ACC112 (cell line): Measurements from ENCODE around the gene RNASEH2A.
"Not testable (repeated sequence)": the region's sequence is repeated elsewhere in the genome, so short reads cannot be mapped to it uniquely, and the experiment has no call there.

Experiments
- H2AFZ ChIP-seq: fragments of 200-600 bp; sonication (generic); one replicate; pipeline ENCODE4 v1.6.0; 2017; ENCODE audit warnings: antibody characterized with exemption, low read length; ENCODE audit not compliant: unreplicated experiment
- H3K27ac ChIP-seq: fragments of 200-600 bp; sonication (generic); 2 replicates; pipeline ENCODE4 v1.5.1; 2014; ENCODE audit warnings: low read depth, mild to moderate bottlenecking, antibody characterized with exemption, low read length, moderate library complexity
- H3K27me3 ChIP-seq: fragments of 200-600 bp; sonication (generic); 2 replicates; pipeline ENCODE4 v1.6.1; 2014; ENCODE audit warnings: mild to moderate bottlenecking, antibody characterized with exemption, low read length, moderate library complexity, mixed read lengths; ENCODE audit not compliant: insufficient read depth
- H3K36me3 ChIP-seq: fragments of 200-600 bp; sonication (generic); 2 replicates; pipeline ENCODE4 v1.6.1; 2016; ENCODE audit warnings: mild to moderate bottlenecking, antibody characterized with exemption, low read length, moderate library complexity, mixed read lengths; ENCODE audit not compliant: insufficient read depth
- H3K4me1 ChIP-seq: fragments of 200-600 bp; sonication (generic); one replicate; pipeline ENCODE4 v1.6.1; 2016; ENCODE audit warnings: low read length, mixed read lengths; ENCODE audit not compliant: insufficient read depth, unreplicated experiment, control insufficient read depth
- H3K4me3 ChIP-seq: fragments of 200-600 bp; sonication (generic); 2 replicates; pipeline ENCODE4 v1.5.1; 2014; ENCODE audit warnings: mild to moderate bottlenecking, low read depth, low read length
- H3K79me2 ChIP-seq: fragments of 200-600 bp; sonication (generic); one replicate; pipeline ENCODE4 v1.6.0; 2016; ENCODE audit warnings: low read length; ENCODE audit not compliant: control insufficient read depth, unreplicated experiment, insufficient read depth

RNASEH2A gene

GRCh38 chr19:12794971-12795381, 11.4 kb upstream of the RNASEH2A start:
- Histone ChIP-seq H3K4me1 (peaks cover 8% of the 10 kb centered on the region), H3K79me2 (peaks cover 20% of the 10 kb centered on the region), H3K27ac (no peak overlapping the region), H3K27me3 (no peaks in the 10 kb centered on the region), H3K4me3 (no peak overlapping the region), H2AFZ (no peak overlapping the region), H3K36me3 (no peaks in the 10 kb centered on the region)

GRCh38 chr19:12796146-12797071, 10.0 kb upstream of the RNASEH2A start:
- H3K27me3 ChIP-seq, result no peaks in the 10 kb centered on the region
- H3K36me3 ChIP-seq, result no peaks in the 10 kb centered on the region
- H3K4me1 ChIP-seq, result peaks cover 5% of the 10 kb centered on the region
- H3K79me2 ChIP-seq, result peaks cover 30% of the 10 kb centered on the region
- H3K4me3 ChIP-seq, result no peak overlapping the region
- H2AFZ ChIP-seq, result no peak overlapping the region
- H3K27ac ChIP-seq, result no peak overlapping the region

GRCh38 chr19:12797141-12797587, 9.2 kb upstream of the RNASEH2A start:
- peaks cover 5% of the 10 kb centered on the region for H3K4me1 ChIP-seq
- H3K4me3 ChIP-seq, result no peak overlapping the region
- no peaks in the 10 kb centered on the region for H3K36me3 ChIP-seq
- H3K27ac ChIP-seq, result no peak overlapping the region
- H3K79me2 ChIP-seq, result peaks cover 25% of the 10 kb centered on the region
- no peak overlapping the region for H2AFZ ChIP-seq
- no peaks in the 10 kb centered on the region for H3K27me3 ChIP-seq

- H3K36me3 ChIP-seq, H2AFZ ChIP-seq, H3K4me1 ChIP-seq, H3K4me3 ChIP-seq, H3K27ac ChIP-seq, H3K27me3 ChIP-seq: not testable (repeated sequence)
- peaks cover 20% of the 10 kb centered on the region for H3K79me2 ChIP-seq
These were observed 8.8 kb upstream of the RNASEH2A start for GRCh38 chr19:12797607-12798006.

- H2AFZ ChIP-seq, result no peak overlapping the region
- no peaks in the 10 kb centered on the region for H3K27me3 ChIP-seq
- H3K4me3 ChIP-seq, result no peak overlapping the region; the same call in 1 of the 2 replicates
- no peak overlapping the region for H3K27ac ChIP-seq
- peaks cover 5% of the 10 kb centered on the region for H3K4me1 ChIP-seq
- H3K36me3 ChIP-seq, result no peaks in the 10 kb centered on the region
- H3K79me2 ChIP-seq, result peaks cover 14% of the 10 kb centered on the region
These were observed 6.5 kb upstream of the RNASEH2A start for GRCh38 chr19:12799742-12800465.

- Histone ChIP-seq H3K4me3 (peak overlapping the region; percentile 98), H3K27ac (no peak overlapping the region), H3K4me1 (peaks cover 5% of the 10 kb centered on the region), H3K79me2 (peaks cover 14% of the 10 kb centered on the region), H3K27me3 (no peaks in the 10 kb centered on the region), H2AFZ (no peak overlapping the region), H3K36me3 (no peaks in the 10 kb centered on the region)
These were observed 6.0 kb upstream of the RNASEH2A start for GRCh38 chr19:12800466-12800770.

- Histone ChIP-seq H3K4me3 (peak overlapping the region; percentile 98), H3K27me3 (no peaks in the 10 kb centered on the region), H3K79me2 (peaks cover 14% of the 10 kb centered on the region), H3K36me3 (no peaks in the 10 kb centered on the region), H3K4me1 (peaks cover 5% of the 10 kb centered on the region), H2AFZ (peak overlapping the region; percentile 75), H3K27ac (no peak overlapping the region)
These were observed 5.4 kb upstream of the RNASEH2A start for GRCh38 chr19:12800923-12801465.

GRCh38 chr19:12801466-12802266, 4.7 kb upstream of the RNASEH2A start, which contains the start of the genes PRDX2 and THSD8:
Gene PRDX2 (minus strand): TSS chr19:12801800. CDS start chr19:12801261, 539 bp downstream.
Gene THSD8 (plus strand): TSS chr19:12802069. CDS start chr19:12802072, 3 bp downstream.
- H3K4me3 ChIP-seq, result peak within 1 kb of the TSS; percentile 98
- no peaks in the 10 kb centered on the region for H3K27me3 ChIP-seq
- H3K4me1 ChIP-seq, result peaks cover 5% of the 10 kb centered on the region
- no peaks in the 10 kb centered on the region for H3K36me3 ChIP-seq
- peak within 1 kb of the TSS; percentile 87 for H2AFZ ChIP-seq
- H3K79me2 ChIP-seq, result peaks cover 14% of the 10 kb centered on the region
- no peak within 1 kb of the TSS for H3K27ac ChIP-seq

- H2AFZ ChIP-seq, result peak overlapping the region; percentile 87
- peaks cover 19% of the 10 kb centered on the region for H3K79me2 ChIP-seq
- H3K4me1 ChIP-seq, result peaks cover 7% of the 10 kb centered on the region
- no peaks in the 10 kb centered on the region for H3K27me3 ChIP-seq
- H3K36me3 ChIP-seq, result no peaks in the 10 kb centered on the region
- peak overlapping the region; percentile 98 for H3K4me3 ChIP-seq
- no peak overlapping the region for H3K27ac ChIP-seq
These were observed 3.9 kb upstream of the RNASEH2A start for GRCh38 chr19:12802267-12803106.
